Thoracic aorta (tissue), 2 donors: ENCODE data around the gene POLR2A. TPM values are rescaled to one million over a fixed set of nuclear protein-coding genes. Genes with fewer than 3 reads are reported as not detected.
"Not testable (repeated sequence)": the region's sequence is repeated elsewhere in the genome, so short reads cannot be mapped to it uniquely, and the experiment has no call there.

Experiments
- ATAC-seq: fragments of 150-250 bp; one replicate; pipeline ENCODE4 v1.8.0; 2017; ENCODE audit warnings: low read depth; ENCODE audit not compliant: insufficient number of reproducible peaks, low FRiP score
- DNase-seq: peaks from one replicate; pipeline ENCODE4 v3.0.0-alpha.2; 2020; ENCODE audit warnings: low spot score
- H3K27ac ChIP-seq, 2 donors: fragments of 200-600 bp; sonication (generic); 1 replicate in 1 of 2; 2 replicates in 1 of 2; pipeline ENCODE4 v1.5.1; 2016; ENCODE audit warnings: mild to moderate bottlenecking in 2 of 2, moderate library complexity in 2 of 2
- H3K27me3 ChIP-seq: fragments of 200-600 bp; sonication (generic); replicated peaks from 2 replicates; pipeline ENCODE4 v1.6.0; 2016; ENCODE audit warnings: mild to moderate bottlenecking; ENCODE audit not compliant: insufficient read depth
- H3K36me3 ChIP-seq: fragments of 200-600 bp; sonication (generic); one replicate; pipeline ENCODE4 v1.5.1; 2016
- H3K4me1 ChIP-seq, 2 donors: fragments of 200-600 bp; sonication (generic); 1 replicate in 1 of 2; 2 replicates in 1 of 2; pipeline versions ENCODE4 v1.5.1 to v1.6.0; 2016; ENCODE audit warnings: low read depth in 2 of 2, mild to moderate bottlenecking in 1 of 2; ENCODE audit not compliant: control insufficient read depth in 1 of 2
- H3K4me3 ChIP-seq: fragments of 200-600 bp; sonication (generic); 2 replicates; pipeline ENCODE4 v1.5.1; 2016; ENCODE audit warnings: mild to moderate bottlenecking
- H3K9me3 ChIP-seq: fragments of 200-600 bp; sonication (generic); 2 replicates; pipeline ENCODE4 v1.5.1; 2016
- total RNA-seq, 2 donors: library from RNA; depleted of rRNA; stranded (reverse); fragments of >200 nt; gene quantifications; one replicate each; pipeline versions ENCODE4 v1.1.0 to v1.2.3, GENCODE V29; 2016
- TF ChIP-seq, protein P1 (sequence below): fragments of 200-600 bp; sonication (generic); IDR thresholded peaks from one replicate; pipeline ENCODE4 v1.5.1; 2019; ENCODE audit warnings: antibody characterized with exemption

POLR2A gene
- total RNA-seq, 2 donors from 2014 or later = 77.8 to 151 TPM

DNA sequence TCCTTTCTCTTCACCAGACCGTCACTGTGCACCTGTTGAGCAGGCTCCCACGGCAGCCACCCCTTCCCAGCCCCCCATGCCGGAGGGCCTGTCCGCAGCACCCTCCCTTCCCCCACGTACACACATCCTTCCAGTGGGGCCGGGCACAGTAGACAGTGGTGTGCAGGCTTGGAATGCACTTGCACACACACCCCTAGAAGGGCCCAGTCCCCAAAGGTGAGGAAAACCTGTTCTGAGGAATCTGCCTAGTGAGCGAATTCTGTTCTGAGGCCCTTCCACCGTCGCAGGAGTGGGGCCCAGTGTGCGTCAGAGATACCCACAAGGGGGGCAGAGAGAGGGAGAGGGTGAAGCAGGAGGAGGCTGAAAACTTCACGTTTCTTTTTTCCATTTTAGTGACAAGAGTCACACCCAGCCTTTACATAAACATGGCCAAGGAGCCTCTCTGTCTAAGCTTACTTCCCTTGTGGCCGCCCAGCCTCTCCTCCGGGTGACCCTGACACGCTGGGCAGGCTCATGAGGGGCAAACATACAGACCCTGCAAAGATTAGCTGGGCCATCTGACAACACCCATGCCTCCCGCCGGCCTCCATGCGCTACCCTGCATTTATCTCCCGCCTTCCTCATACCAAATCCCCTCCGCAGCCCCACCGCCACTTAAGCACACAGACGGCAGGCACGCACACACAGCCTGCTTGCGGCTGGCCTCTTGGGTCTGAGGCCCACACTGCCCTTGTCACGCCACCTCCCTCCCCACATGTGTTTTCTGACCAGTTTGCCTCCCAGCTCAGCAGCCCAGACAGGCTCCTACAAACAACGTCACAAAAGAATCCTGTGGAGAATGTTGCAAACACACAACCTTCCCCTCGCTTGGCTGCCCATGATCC, 6.5 kb upstream of the POLR2A start:
- H3K4me1 ChIP-seq = peaks cover 31 to 54% of the 10 kb centered on the region in 2 donors
- no peaks in the 10 kb centered on the region for H3K36me3 ChIP-seq
- no peaks in the 10 kb centered on the region for H3K9me3 ChIP-seq
- DNase-seq (no peak), ATAC-seq (no peak)
- no peaks in the 10 kb centered on the region for H3K27me3 ChIP-seq
- H3K4me3 ChIP-seq = peak overlapping the region; percentile 99
- TF ChIP-seq, protein P1, sequence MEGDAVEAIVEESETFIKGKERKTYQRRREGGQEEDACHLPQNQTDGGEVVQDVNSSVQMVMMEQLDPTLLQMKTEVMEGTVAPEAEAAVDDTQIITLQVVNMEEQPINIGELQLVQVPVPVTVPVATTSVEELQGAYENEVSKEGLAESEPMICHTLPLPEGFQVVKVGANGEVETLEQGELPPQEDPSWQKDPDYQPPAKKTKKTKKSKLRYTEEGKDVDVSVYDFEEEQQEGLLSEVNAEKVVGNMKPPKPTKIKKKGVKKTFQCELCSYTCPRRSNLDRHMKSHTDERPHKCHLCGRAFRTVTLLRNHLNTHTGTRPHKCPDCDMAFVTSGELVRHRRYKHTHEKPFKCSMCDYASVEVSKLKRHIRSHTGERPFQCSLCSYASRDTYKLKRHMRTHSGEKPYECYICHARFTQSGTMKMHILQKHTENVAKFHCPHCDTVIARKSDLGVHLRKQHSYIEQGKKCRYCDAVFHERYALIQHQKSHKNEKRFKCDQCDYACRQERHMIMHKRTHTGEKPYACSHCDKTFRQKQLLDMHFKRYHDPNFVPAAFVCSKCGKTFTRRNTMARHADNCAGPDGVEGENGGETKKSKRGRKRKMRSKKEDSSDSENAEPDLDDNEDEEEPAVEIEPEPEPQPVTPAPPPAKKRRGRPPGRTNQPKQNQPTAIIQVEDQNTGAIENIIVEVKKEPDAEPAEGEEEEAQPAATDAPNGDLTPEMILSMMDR = no peak
- H3K27ac ChIP-seq = peak overlapping the region; percentile 99 to 100

DNA sequence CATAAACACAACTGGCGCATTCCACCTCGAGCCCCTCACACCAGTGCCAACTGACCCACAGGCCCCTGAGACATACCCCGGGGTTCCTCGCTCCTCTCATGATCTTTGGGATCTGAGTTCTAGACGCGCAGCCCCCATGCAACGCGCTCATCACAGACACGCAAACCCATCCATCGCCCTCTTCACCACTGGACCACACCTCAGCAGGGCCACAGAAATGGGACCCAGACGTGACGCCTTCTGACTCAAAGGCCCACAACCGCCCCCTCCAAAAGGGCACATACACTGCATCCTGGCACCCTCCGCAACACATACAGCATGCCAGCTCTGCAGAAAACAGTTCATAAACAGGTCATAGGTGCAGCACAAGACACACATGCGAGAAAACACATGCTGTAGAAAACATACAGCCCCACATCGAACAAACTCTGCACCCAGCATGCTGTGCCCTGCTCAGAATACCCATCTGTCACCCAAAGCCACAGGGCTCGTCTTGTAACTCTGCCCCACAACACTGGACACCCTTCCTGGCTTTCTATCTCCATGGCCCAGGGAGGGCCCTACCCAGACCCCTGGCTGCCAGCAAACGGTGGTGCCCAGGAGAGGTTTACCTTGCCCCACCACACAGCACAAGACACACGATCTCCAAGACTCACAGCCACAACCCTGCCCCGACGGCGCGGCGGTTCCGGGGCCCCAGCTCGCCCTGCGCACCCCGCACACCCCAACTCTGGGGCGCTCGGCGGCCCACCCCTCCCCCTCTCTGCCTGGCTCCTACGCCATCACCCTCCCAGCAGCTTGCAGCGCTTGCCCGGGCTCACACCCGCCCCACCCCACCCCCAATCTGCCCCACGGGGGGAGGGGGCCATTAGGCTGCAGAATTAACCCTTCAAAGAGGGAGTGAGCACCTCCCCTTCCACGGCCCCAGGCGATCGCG, 5.6 kb upstream of the POLR2A start:
- no peaks in the 10 kb centered on the region for H3K36me3 ChIP-seq
- peaks cover 31 to 59% of the 10 kb centered on the region in 2 donors for H3K4me1 ChIP-seq
- peak overlapping the region; percentile 99 to 100 for H3K27ac ChIP-seq
- no peaks in the 10 kb centered on the region for H3K9me3 ChIP-seq
- ATAC-seq (peak; percentile 11), DNase-seq (no peak)
- H3K27me3 ChIP-seq = no peaks in the 10 kb centered on the region
- peak overlapping the region; percentile 99 for H3K4me3 ChIP-seq
- TF ChIP-seq, protein P1 = no peak

DNA sequence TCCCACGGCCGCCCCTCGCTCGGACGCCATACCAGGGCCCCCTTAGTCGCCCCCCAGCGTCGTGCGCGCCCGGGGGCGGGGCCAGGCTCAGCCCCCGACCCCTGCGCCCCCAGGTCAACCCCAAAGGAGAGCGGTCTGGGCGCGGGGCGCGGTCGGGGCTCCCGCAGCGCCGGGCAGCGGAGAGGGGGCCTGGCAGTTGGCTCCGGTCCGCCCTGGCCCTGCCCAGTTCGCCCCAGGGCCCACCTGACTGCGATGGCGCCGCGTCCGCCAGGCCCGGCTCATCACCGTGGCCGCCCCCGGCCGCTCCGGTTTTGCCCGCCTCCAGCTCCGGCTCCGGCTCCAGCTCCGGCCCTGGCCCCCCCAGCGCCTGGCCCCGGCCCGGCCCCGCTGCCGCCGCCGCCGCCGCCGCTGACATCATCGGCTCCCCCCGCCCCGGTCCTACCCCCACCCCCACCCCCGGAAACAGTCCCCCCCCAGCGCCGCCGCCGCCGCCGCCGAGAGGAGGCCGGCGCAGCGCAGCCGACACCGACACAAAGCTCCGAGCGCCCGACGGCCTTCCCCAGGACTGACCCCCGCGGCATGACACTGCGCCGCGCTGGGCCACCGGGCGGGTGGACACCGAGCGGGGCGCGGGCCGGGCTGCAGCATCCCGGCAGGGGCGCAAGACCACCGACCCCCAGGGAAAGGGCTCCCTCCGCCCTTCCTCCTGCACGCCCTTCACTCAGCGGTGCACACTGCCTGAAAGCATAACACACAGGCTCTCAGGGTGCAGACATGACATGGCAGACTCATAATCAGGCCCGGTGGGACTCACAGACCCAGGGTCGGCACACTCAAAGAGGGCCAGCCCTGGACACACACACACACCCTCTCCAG, 4.7 kb upstream of the POLR2A start, which contains the start of gene ZBTB4:
TSS of gene ZBTB4 (minus strand) at position 419 of the 876 bp plus-strand sequence. CDS start 12,830 bp downstream, outside the sequence.
- H3K4me1 ChIP-seq = peaks cover 31 to 56% of the 10 kb centered on the region in 2 donors
- DNase-seq (no peak), ATAC-seq (no peak)
- H3K4me3 ChIP-seq = peak within 1 kb of the TSS; percentile 99
- H3K36me3 ChIP-seq = no peaks in the 10 kb centered on the region
- H3K9me3 ChIP-seq = no peaks in the 10 kb centered on the region
- TF ChIP-seq, protein P1 = no peak
- peak within 1 kb of the TSS; percentile 99 to 100 for H3K27ac ChIP-seq
- H3K27me3 ChIP-seq = no peaks in the 10 kb centered on the region

DNA sequence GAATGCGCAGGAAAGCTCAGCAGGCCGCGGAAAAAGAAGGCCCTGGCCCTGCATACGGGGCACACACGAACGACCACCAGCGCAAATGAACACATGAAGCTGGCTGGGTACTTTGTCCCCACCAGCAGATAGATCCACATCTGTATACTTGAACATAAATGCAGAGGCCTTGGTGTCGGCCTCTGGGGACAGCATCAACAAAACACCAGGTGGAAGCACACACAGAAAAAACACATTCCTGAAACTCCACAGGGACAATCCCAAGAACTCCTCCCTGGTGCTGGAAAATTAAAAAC, 4.1 kb upstream of the POLR2A start:
- ATAC-seq (no peak), DNase-seq (no peak)
- Histone ChIP-seq H3K4me1 (peaks cover 30 to 52% of the 10 kb centered on the region in 2 donors), H3K27ac (peak overlapping the region; percentile 99 to 100), H3K9me3 (no peaks in the 10 kb centered on the region), H3K27me3 (no peaks in the 10 kb centered on the region), H3K36me3 (no peaks in the 10 kb centered on the region), H3K4me3 (peak overlapping the region; percentile 99)
- TF ChIP-seq, protein P1 = no peak

DNA sequence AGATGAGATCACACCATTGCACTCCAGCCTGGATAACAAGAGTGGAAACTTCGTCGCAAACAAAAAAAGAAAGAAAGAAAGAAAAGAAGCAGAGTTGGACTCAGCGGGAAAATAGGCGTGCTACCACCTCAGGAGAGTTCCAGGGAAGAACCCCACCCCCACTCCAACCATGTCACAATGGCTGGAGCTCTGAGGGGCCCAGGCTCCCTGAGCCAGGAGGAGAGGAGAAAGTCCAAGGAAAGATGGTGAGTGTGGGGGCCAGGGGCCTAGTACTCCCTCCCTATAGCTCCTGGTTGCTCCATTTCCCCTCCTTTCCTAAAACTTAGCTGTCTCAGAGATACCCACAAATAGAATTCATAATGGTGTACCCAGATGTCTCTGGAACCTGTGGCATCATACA, 2.9 kb upstream of the POLR2A start, which contains the start of gene SLC35G6:
TSS of gene SLC35G6 (plus strand) at position 172 of the 400 bp plus-strand sequence. CDS start at position 243, 71 bp downstream.
- Histone ChIP-seq H3K27ac (peak within 1 kb of the TSS; percentile 99 to 100), H3K4me3 (peak within 1 kb of the TSS; percentile 99), H3K4me1 (peaks cover 29 to 52% of the 10 kb centered on the region in 2 donors)
- H3K27me3 ChIP-seq, DNase-seq, H3K36me3 ChIP-seq, ATAC-seq, H3K9me3 ChIP-seq: not testable (repeated sequence)

DNA sequence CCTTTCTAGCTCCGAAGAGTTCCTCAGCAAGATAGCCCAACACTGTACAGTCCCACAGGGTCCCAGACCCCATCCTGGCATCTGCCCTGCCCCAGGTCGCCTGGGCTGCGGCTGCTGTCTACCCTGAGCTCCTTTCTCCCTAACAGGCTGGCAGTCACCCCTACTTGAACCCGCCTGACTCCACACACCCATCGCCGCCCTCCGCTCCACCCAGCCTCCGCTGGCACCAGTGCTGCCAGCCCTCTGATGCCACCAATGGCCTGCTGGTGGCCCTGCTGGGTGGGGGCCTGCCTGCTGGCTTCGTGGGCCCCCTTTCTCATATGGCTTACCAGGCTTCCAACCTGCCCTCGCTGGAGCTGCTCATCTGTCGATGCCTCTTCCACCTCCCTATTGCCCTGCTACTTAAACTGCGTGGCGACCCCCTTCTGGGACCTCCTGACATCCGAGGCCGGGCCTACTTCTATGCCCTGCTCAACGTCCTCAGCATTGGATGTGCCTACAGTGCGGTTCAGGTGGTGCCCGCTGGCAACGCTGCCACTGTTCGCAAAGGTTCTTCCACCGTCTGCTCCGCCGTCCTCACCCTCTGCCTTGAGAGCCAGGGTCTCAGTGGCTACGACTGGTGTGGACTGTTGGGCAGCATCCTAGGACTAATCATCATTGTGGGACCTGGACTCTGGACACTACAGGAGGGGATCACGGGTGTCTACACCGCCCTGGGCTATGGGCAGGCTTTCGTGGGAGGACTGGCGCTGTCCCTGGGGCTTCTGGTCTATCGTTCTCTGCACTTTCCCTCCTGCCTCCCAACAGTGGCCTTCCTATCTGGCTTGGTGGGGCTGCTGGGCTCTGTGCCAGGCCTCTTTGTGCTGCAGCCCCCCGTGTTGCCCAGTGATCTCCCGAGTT, 2.1 kb upstream of the POLR2A start:
- H3K36me3 ChIP-seq, DNase-seq, H3K4me3 ChIP-seq, H3K9me3 ChIP-seq, ATAC-seq, H3K27me3 ChIP-seq: not testable (repeated sequence)
- Histone ChIP-seq H3K27ac (peak overlapping the region in 1 of 2 donors; percentile 99), H3K4me1 (peaks cover 29 to 52% of the 10 kb centered on the region in 2 donors)

DNA sequence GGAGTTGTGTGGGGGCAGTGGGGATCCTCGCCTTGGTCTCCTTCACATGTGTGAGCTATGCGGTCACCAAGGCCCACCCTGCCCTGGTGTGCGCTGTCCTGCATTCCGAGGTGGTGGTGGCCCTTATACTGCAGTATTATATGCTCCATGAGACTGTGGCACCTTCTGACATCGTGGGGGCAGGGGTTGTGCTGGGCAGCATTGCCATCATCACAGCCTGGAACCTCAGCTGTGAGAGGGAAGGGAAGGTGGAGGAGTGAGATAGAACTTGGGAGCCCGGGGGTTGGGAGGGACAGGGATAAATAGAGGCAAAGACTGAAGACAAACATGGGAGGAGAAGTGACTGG, 1.5 kb upstream of the POLR2A start:
- not testable (repeated sequence) for H3K36me3 ChIP-seq, H3K27me3 ChIP-seq, DNase-seq, ATAC-seq, H3K9me3 ChIP-seq
- Histone ChIP-seq H3K27ac (peak overlapping the region; percentile 99 to 100), H3K4me3 (peak overlapping the region; percentile 83), H3K4me1 (peaks cover 30 to 53% of the 10 kb centered on the region in 2 donors)
